ENCODE results near the gene SPATA18.

- TF ChIP-seq NFE2L1 (CRISPR knock-in tag; IDR thresholded peaks at IDR 0.05; ENCODE audit: borderline replicate concordance) (no peak), ZFAT (CRISPR knock-in tag; conservative IDR thresholded peaks at IDR 0.05) (no peak), ZNF746 (CRISPR knock-in tag; IDR thresholded peaks at IDR 0.05) (no peak)
These were observed 75.9 kb downstream of the SPATA18 start for GRCh38 chr4:52126966-52127365.

Data from HepG2 (cell line).